Measurements from ENCODE around the gene ACAP2.
"Not testable (repeated sequence)": the region's sequence is repeated elsewhere in the genome, so short reads cannot be mapped to it uniquely, and the experiment has no call there.

The ACAP2 gene

GRCh38 chr3:195236076-195236798 is 206.6 kb downstream of the ACAP2 start:
- no peak overlapping the region for H3K9ac ChIP-seq
- peaks cover 0 to 24% (median 18%) of the 10 kb centered on the region in 11 experiments; a peak in 18 of 22 replicates for H3K9me3 ChIP-seq (replicated peaks in 1 of 11)
- H3K36me3 ChIP-seq: peaks cover 11 to 34% (median 24%) of the 10 kb centered on the region in 11 experiments; a peak in 19 of 22 replicates
- peaks cover 0 to 10% (median 0%) of the 10 kb centered on the region in 10 experiments; a peak in 4 of 20 replicates for H3K4me1 ChIP-seq
- no peak for TF ChIP-seq Cebpa-rat (IDR thresholded peaks at IDR 0.05)
- H3K27me3 ChIP-seq: no peaks in the 10 kb centered on the region
- no peak overlapping the region for H3K4me2 ChIP-seq
- no peak overlapping the region for H3K4me3 ChIP-seq
- no peak overlapping the region for H3K27ac ChIP-seq
- H4K20me1 ChIP-seq: peaks cover 0 to 29% (median 5%) of the 10 kb centered on the region in 11 experiments; a peak in 8 of 22 replicates

- Histone ChIP-seq H3K27me3 (no peaks in the 10 kb centered on the region), H3K36me3 (peaks cover 8 to 25% (median 16%) of the 10 kb centered on the region in 11 experiments), H4K20me1 (peaks cover 0 to 15% (median 0%) of the 10 kb centered on the region in 11 experiments; a peak in 2 of 22 replicates), H3K9ac (no peak overlapping the region), H3K9me3 (replicated peaks in 1 of 11) (peaks cover 0 to 7% (median 0%) of the 10 kb centered on the region in 11 experiments; a peak in 2 of 22 replicates), H3K4me1 (peaks cover 0 to 10% (median 7%) of the 10 kb centered on the region in 10 experiments; a peak in 10 of 20 replicates), H3K4me2 (no peak overlapping the region), H3K27ac (no peak overlapping the region), H3K4me3 (no peak overlapping the region)
- no peak for TF ChIP-seq Cebpa-rat (IDR thresholded peaks at IDR 0.05)
Observed at GRCh38 chr3:195230244-195230643, 212.6 kb downstream of the ACAP2 start.

- not testable (repeated sequence) for H3K9ac ChIP-seq; H3K4me2 ChIP-seq; H3K27me3 ChIP-seq; H3K9me3 ChIP-seq (replicated peaks in 1 of 11); H3K4me3 ChIP-seq; H3K27ac ChIP-seq
- Histone ChIP-seq H3K36me3 (peaks cover 8 to 33% (median 22%) of the 10 kb centered on the region in 11 experiments), H4K20me1 (peaks cover 0 to 15% (median 0%) of the 10 kb centered on the region in 11 experiments; a peak in 3 of 22 replicates), H3K4me1 (peaks cover under 1 to 16% (median 9%) of the 10 kb centered on the region in 10 experiments; a peak in 12 of 20 replicates)
Observed at GRCh38 chr3:195228886-195229285, 213.9 kb downstream of the ACAP2 start.

- H3K4me3 ChIP-seq: no peak overlapping the region
Observed at GRCh38 chr3:195227871-195228270, 214.9 kb downstream of the ACAP2 start.

GRCh38 chr3:195226900-195227447 is 215.8 kb downstream of the ACAP2 start:
- Histone ChIP-seq H3K36me3 (peaks cover 8 to 36% (median 22%) of the 10 kb centered on the region in 11 experiments), H3K9me3 (replicated peaks in 1 of 11) (no peaks in the 10 kb centered on the region; a peak in 1 of 22 replicates), H3K4me2 (peak overlapping the region in 1 of 11 experiments; percentile 1; a peak in 1 of 22 replicates), H4K20me1 (peaks cover 0 to 19% (median 0%) of the 10 kb centered on the region in 11 experiments; a peak in 5 of 22 replicates), H3K4me3 (no peak overlapping the region), H3K4me1 (peaks cover 8 to 25% (median 12%) of the 10 kb centered on the region in 10 experiments; a peak in 17 of 20 replicates), H3K9ac (no peak overlapping the region), H3K27me3 (no peaks in the 10 kb centered on the region), H3K27ac (no peak overlapping the region)
- TF ChIP-seq Cebpa-rat (IDR thresholded peaks at IDR 0.05): no peak

More at GRCh38 chr3:195227871-195228270, 214.9 kb downstream of the ACAP2 start:
- H3K4me1 ChIP-seq: peaks cover 7 to 23% (median 11%) of the 10 kb centered on the region in 10 experiments; a peak in 16 of 20 replicates
- H3K27ac ChIP-seq: no peak overlapping the region
- H3K9ac ChIP-seq: no peak overlapping the region
- no peaks in the 10 kb centered on the region for H3K27me3 ChIP-seq
- peaks cover 8 to 33% (median 22%) of the 10 kb centered on the region in 11 experiments for H3K36me3 ChIP-seq
- no peak for TF ChIP-seq Cebpa-rat (IDR thresholded peaks at IDR 0.05)
- H3K9me3 ChIP-seq (replicated peaks in 1 of 11): no peaks in the 10 kb centered on the region; a peak in 1 of 22 replicates
- H4K20me1 ChIP-seq: peaks cover 0 to 15% (median 0%) of the 10 kb centered on the region in 11 experiments; a peak in 4 of 22 replicates
- no peak overlapping the region for H3K4me2 ChIP-seq

GRCh38 chr3:195226445-195226844 is 216.4 kb downstream of the ACAP2 start:
- H3K36me3 ChIP-seq: peaks cover 8 to 42% (median 22%) of the 10 kb centered on the region in 11 experiments
- TF ChIP-seq Cebpa-rat (IDR thresholded peaks at IDR 0.05): no peak
- H3K27me3 ChIP-seq: no peaks in the 10 kb centered on the region
- no peak overlapping the region for H3K27ac ChIP-seq
- no peak overlapping the region for H3K9ac ChIP-seq
- H3K4me3 ChIP-seq: no peak overlapping the region
- H3K4me1 ChIP-seq: peaks cover 13 to 30% (median 17%) of the 10 kb centered on the region in 10 experiments; a peak in 19 of 20 replicates
- H3K9me3 ChIP-seq (replicated peaks in 1 of 11): no peaks in the 10 kb centered on the region; a peak in 1 of 22 replicates
- H3K4me2 ChIP-seq: no peak overlapping the region
- H4K20me1 ChIP-seq: peaks cover 0 to 24% (median 3%) of the 10 kb centered on the region in 11 experiments; a peak in 7 of 22 replicates

- no peak overlapping the region for H3K4me2 ChIP-seq
- H3K27ac ChIP-seq: no peak overlapping the region
- H3K9ac ChIP-seq: no peak overlapping the region
- peaks cover 0 to 28% (median 5%) of the 10 kb centered on the region in 11 experiments; a peak in 7 of 22 replicates for H4K20me1 ChIP-seq
- no peak for TF ChIP-seq Cebpa-rat (IDR thresholded peaks at IDR 0.05)
- H3K36me3 ChIP-seq: peaks cover 8 to 53% (median 26%) of the 10 kb centered on the region in 11 experiments
- no peak overlapping the region for H3K4me3 ChIP-seq
- H3K27me3 ChIP-seq: no peaks in the 10 kb centered on the region
- no peaks in the 10 kb centered on the region for H3K9me3 ChIP-seq (replicated peaks in 1 of 11)
- peaks cover 18 to 36% (median 24%) of the 10 kb centered on the region in 10 experiments; a peak in 19 of 20 replicates for H3K4me1 ChIP-seq
Observed at GRCh38 chr3:195224980-195225580, 217.7 kb downstream of the ACAP2 start.
